Stomach (tissue), 9 donors: ENCODE results near the gene CUX1. TPM values are rescaled to one million over a fixed set of nuclear protein-coding genes. Genes with fewer than 3 reads are reported as not detected.
"Not testable (repeated sequence)": the region's sequence is repeated elsewhere in the genome, so short reads cannot be mapped to it uniquely, and the experiment has no call there.

Experiments used
- DNase-seq, 2 donors: peaks; one replicate each; pipeline versions ENCODE4 v3.0.0 to v3.0.0-alpha.2; 2013 to 2019
- H3K27ac ChIP-seq, 5 donors: fragments of 200-600 bp in 4 of 5; sonication (generic) in 4 of 5; one replicate each; pipeline ENCODE4 v1.5.1; 2013 to 2019; ENCODE audit warnings: mild to moderate bottlenecking in 1 of 5, moderate library complexity in 1 of 5
- H3K27me3 ChIP-seq, 3 donors: fragments of 200-600 bp; sonication (generic); one replicate each; pipeline ENCODE4 v1.5.1; 2017 to 2019; ENCODE audit warnings: mixed run types in 1 of 3
- H3K36me3 ChIP-seq, 4 donors: fragments of 200-600 bp; sonication (generic); 1 replicate in 3 of 4; 2 replicates in 1 of 4; pipeline ENCODE4 v1.5.1; 2016 to 2019
- H3K4me1 ChIP-seq, 4 donors: fragments of 200-600 bp; sonication (generic); one replicate each; pipeline ENCODE4 v1.5.1; 2016 to 2019
- H3K4me3 ChIP-seq, 4 donors: fragments of 200-600 bp; sonication (generic) in 3 of 4; one replicate each; pipeline ENCODE4 v1.5.1; 2016 to 2019; ENCODE audit warnings: mild to moderate bottlenecking in 1 of 4
- H3K9me3 ChIP-seq, 4 donors: fragments of 200-600 bp; sonication (generic); one replicate each; pipeline ENCODE4 v1.5.1; 2016 to 2019
- EP300 ChIP-seq: sonication (generic); formaldehyde crosslinking; IDR thresholded peaks from one replicate; pipeline ENCODE4 v1.6.1; 2017; ENCODE audit warnings: antibody characterized with exemption
- POLR2A ChIP-seq, 4 donors: fragments of 450-650 bp; IDR thresholded peaks; one replicate each; pipeline ENCODE4 v1.6.1; 2016; ENCODE audit warnings: antibody characterized with exemption in 4 of 4, control low read depth in 2 of 4, mild to moderate bottlenecking in 1 of 4, moderate library complexity in 1 of 4
- POLR2AphosphoS5 ChIP-seq, 3 donors: sonication (generic); formaldehyde crosslinking; IDR thresholded peaks; one replicate each; pipeline ENCODE4 v1.6.1; 2016; ENCODE audit warnings: antibody characterized with exemption in 3 of 3
- WGBS, 5 donors: extraction: QIAGEN DNeasy Blood & Tissue Kit in 3 of 5; methylation state at CpG; one replicate each; pipeline versions ENCODE4 v1.1.5 to v1.1.7; 2013 to 2018; 5-methylcytosine and 5-hydroxymethylcytosine counted together
- intact Hi-C: fragments of 100-400 bp; cut with DNase I; formaldehyde crosslinking; loops from one replicate; pipeline ENCODE4 v1.15.1; 2023; ENCODE audit warnings: low total_unique reads
- polyA plus RNA-seq, 3 donors: library from polyadenylated mRNA; stranded (reverse); fragments of 200-250 nt; gene quantifications; one replicate each; pipeline ENCODE4 v1.2.3, GENCODE V29; 2013
- total RNA-seq, 5 donors: library from RNA; depleted of rRNA; stranded (reverse); fragments of >200 nt; gene quantifications; one replicate each; pipeline versions ENCODE4 v1.1.0 to v1.2.3, GENCODE V29; 2014 to 2016
- TF ChIP-seq, protein P1 (sequence below), 7 experiments: fragments of 450-650 bp in 4 of 7; fragments of 200-600 bp in 3 of 7; sonication (generic) in 3 of 7; IDR thresholded peaks; one replicate each; pipeline ENCODE4 v1.5.1; 2016 to 2019; ENCODE audit warnings: antibody characterized with exemption in 7 of 7, control low read depth in 2 of 7, mild to moderate bottlenecking in 1 of 7
- donor health status: healthy with polysubstance abuse.
- donor health status: Bipolar disorder and iron deficiency.
- donor health status: healthy.

The CUX1 gene
- total and polyA plus RNA-seq, 8 donors = 24.7 to 201 (median 54.7) TPM

DNA sequence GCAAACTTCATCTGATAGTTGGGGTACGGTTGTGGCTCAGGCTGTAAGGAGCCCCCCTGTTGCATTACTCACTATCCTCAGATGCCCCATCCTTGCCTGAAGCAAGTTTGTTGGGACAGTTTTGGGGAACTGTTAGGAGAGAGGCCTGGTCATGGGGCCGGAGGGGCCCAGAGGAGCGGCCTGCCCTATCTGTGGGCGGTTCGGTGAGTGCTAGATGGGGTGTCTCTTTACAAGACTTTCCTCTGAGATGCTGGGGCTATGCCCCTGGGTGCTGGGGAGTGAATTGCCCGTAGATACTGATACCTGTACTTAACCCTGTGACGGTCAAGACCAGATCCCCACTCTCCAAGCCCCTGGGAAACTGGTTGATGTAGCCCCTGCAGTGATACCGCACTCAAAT, 12.4 kb downstream of the CUX1 start:
- no peaks in the 10 kb centered on the region for H3K27me3 ChIP-seq
- no peak for DNase-seq
- intact Hi-C loops = no loop called here
- peaks cover 0 to 40% (median 17%) of the 10 kb centered on the region in 4 donors for H3K4me1 ChIP-seq
- no peak overlapping the region for H3K4me3 ChIP-seq
- TF ChIP-seq, protein P1, sequence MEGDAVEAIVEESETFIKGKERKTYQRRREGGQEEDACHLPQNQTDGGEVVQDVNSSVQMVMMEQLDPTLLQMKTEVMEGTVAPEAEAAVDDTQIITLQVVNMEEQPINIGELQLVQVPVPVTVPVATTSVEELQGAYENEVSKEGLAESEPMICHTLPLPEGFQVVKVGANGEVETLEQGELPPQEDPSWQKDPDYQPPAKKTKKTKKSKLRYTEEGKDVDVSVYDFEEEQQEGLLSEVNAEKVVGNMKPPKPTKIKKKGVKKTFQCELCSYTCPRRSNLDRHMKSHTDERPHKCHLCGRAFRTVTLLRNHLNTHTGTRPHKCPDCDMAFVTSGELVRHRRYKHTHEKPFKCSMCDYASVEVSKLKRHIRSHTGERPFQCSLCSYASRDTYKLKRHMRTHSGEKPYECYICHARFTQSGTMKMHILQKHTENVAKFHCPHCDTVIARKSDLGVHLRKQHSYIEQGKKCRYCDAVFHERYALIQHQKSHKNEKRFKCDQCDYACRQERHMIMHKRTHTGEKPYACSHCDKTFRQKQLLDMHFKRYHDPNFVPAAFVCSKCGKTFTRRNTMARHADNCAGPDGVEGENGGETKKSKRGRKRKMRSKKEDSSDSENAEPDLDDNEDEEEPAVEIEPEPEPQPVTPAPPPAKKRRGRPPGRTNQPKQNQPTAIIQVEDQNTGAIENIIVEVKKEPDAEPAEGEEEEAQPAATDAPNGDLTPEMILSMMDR (IDR thresholded peaks at IDR 0.05) = no peak
- TF ChIP-seq POLR2AphosphoS5 (IDR thresholded peaks at IDR 0.05) (no peak), POLR2A (IDR thresholded peaks at IDR 0.05) (no peak)
- H3K27ac ChIP-seq = no peak overlapping the region
- peaks cover 0 to 5% (median 0%) of the 10 kb centered on the region in 4 donors for H3K36me3 ChIP-seq
- 90 to 96% (median 95%) methylated on average over 8 of the region's 8 CpGs for WGBS, 5 donors
- H3K9me3 ChIP-seq = no peaks in the 10 kb centered on the region

DNA sequence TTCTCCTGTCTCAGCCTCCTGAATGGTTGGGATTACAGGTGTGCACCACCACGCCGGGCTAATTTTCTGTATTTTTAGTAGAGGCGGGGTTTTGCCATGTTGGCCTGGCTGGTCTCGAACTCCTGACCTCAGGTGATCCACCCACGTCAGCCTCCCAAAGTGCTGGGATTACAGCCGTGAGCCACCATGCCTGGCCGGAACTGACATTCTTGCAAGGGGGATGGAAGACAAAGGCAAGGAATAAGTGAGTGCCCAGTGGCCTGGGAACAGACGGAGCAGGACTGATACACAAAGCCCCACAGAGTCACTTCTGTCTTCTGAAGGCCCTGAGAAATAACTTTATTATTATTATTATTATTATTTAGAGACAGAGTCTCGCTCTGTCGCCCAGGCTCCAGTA, 14.0 kb downstream of the CUX1 start:
- DNase-seq = not testable (repeated sequence)
- 89 to 96% (median 95%) methylated on average over 8 to 10 of the region's 10 CpGs for WGBS, 5 donors

DNA sequence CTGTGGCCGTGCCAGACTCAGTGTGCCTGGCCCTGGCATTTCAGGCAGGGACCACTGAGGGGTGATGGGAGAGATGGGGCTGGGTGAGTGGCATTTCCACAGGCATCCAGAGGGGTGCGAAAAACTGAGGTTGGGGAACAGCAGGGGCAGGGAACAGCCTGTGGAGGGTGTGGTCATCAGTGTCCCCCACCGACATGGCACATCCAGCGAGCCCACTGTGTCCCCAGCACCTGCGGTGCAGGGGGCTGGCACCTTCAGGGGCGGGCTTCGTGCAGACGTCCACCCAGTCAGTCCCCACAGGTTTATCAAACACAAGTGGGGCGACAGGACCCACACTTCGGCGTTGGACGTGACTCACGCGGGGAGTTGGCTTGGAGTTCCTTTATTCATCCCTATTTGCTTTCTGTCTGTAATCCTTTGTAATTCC, 14.8 kb downstream of the CUX1 start:
- peaks cover 0 to 5% (median 0%) of the 10 kb centered on the region in 4 donors for H3K36me3 ChIP-seq
- H3K4me3 ChIP-seq = no peak overlapping the region
- WGBS, 5 donors = 67 to 85% (median 82%) methylated on average over 14 of the region's 14 CpGs
- no peak overlapping the region for H3K27ac ChIP-seq
- no peak for DNase-seq
- H3K27me3 ChIP-seq = no peaks in the 10 kb centered on the region
- TF ChIP-seq POLR2AphosphoS5 (IDR thresholded peaks at IDR 0.05) = no peak
- TF ChIP-seq POLR2A (IDR thresholded peaks at IDR 0.05) = no peak
- TF ChIP-seq, protein P1 (IDR thresholded peaks at IDR 0.05) = no peak
- TF ChIP-seq EP300 = no peak
- intact Hi-C loops = no loop called here
- H3K4me1 ChIP-seq = peaks cover 0 to 22% (median 7%) of the 10 kb centered on the region in 4 donors
- no peaks in the 10 kb centered on the region for H3K9me3 ChIP-seq

More for the DNA sequence above, 14.0 kb downstream of the CUX1 start:
- H3K27ac ChIP-seq, H3K4me3 ChIP-seq, H3K9me3 ChIP-seq, H3K36me3 ChIP-seq, H3K27me3 ChIP-seq, intact Hi-C loops: not testable (repeated sequence)
- H3K4me1 ChIP-seq = peaks cover 0 to 30% (median 11%) of the 10 kb centered on the region in 4 donors

DNA sequence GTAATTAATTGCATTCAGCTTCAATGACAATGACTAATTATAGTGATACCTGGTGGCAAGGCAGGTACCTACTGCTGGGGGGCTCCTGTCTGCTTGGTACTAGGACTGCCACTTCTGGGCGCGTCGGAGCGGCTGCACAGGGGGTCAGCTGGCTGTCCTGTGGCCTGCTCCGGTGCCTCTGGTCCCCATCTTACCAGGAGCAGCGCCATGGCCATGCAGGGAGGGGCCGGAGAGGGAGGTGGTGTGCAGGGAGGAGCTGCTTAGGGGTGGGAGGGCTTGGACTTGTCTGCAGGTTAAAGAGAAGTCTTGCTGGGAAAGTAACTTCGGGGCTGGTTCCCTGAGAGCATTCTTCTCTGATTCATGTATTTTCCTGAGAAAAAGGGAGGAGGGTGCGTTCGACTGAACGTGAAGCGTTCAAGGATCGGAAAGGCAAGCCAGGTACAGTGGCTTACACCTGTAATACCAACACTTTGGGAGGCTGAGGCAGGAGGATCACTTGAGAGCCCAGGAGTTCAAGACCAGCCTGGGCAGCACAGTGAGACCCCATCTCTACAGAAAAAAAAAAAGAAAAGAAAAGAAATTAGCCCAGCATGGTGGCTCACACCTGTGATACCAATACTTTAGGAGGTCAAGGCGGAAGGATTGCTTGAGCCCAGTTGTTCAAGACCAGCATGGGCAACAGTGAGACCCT, 15.4 kb downstream of the CUX1 start:
- Histone ChIP-seq H3K9me3 (no peaks in the 10 kb centered on the region), H3K4me3 (no peak overlapping the region), H3K27me3 (no peaks in the 10 kb centered on the region), H3K27ac (no peak overlapping the region), H3K36me3 (peaks cover 0 to 5% (median 0%) of the 10 kb centered on the region in 4 donors), H3K4me1 (peaks cover 0 to 21% (median 4%) of the 10 kb centered on the region in 4 donors)
- intact Hi-C loops = no loop called here
- TF ChIP-seq POLR2AphosphoS5 (IDR thresholded peaks at IDR 0.05) = no peak
- TF ChIP-seq, protein P1 (IDR thresholded peaks at IDR 0.05) = no peak
- TF ChIP-seq POLR2A (IDR thresholded peaks at IDR 0.05) = no peak
- TF ChIP-seq EP300 = no peak
- WGBS, 5 donors = 89 to 97% (median 94%) methylated on average over 14 of the region's 14 CpGs
- DNase-seq = no peak

DNA sequence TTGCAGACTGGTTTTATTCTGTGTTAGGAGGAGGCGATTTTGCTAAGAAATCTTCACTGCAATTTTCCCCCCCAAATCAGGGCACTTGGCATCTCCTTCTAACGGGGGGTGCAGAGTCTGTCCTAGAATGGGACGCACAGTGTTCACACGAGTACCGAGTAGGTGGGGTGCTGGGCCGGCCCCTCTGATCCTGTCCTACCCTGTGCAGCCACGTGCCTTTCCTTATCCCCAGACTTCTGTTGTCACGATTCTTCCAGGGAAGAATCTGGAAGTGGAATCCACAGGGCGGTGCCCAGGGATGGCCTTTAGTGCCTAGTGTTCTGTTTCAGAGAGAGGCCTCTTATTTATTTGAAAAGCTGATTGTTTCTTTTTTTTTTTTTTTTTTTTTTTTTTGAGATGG, 16.4 kb downstream of the CUX1 start:
- 79 to 88% (median 84%) methylated on average over 9 of the region's 9 CpGs for WGBS, 5 donors
- Histone ChIP-seq H3K27ac (no peak overlapping the region), H3K4me3 (no peak overlapping the region), H3K9me3 (no peaks in the 10 kb centered on the region), H3K27me3 (no peaks in the 10 kb centered on the region), H3K4me1 (peaks cover 0 to 15% (median 2%) of the 10 kb centered on the region in 4 donors), H3K36me3 (peaks cover 0 to 5% (median 0%) of the 10 kb centered on the region in 4 donors)
- intact Hi-C loops = no loop called here
- DNase-seq = no peak
- TF ChIP-seq POLR2AphosphoS5 (IDR thresholded peaks at IDR 0.05) = no peak
- TF ChIP-seq, protein P1 (IDR thresholded peaks at IDR 0.05) = no peak
- TF ChIP-seq EP300 = no peak
